ENCODE data around the gene PCYOX1L.

DNA sequence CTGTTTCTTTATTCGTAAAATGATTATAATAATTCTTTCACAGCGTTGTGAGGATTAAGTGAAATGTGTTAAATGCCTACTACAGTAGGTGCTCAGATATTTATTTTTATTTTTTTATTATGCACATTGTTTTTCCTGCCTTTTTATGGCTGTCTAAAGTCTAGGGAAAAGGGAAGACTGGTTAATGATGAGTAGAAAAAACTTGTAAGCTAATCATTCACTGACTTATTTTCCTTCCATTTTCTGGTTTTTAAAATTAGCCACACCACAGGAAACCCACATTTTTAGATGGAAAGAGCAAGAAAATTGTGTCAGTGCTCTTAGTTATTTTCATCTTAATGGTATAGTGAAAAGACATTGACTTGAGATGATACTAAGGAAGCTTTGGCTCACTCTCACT lies 3.9 kb upstream of the PCYOX1L start:
- TF ChIP-seq POLR2AphosphoS5 (IDR thresholded peaks at IDR 0.05; ENCODE audit: low read depth, low read length) (no peak), POLR2A (IDR thresholded peaks at IDR 0.05; ENCODE audit: low read depth, low read length) (no peak)

Measured in GM12892 (cell line).